GM23338 (cell line): ENCODE results near the gene CERS1. TPM values are rescaled to one million over a fixed set of nuclear protein-coding genes. Genes with fewer than 3 reads are reported as not detected.

Experiments
- ATAC-seq: fragments of 200-7000 bp; cut with Tn5 transposase; 3 replicates; pipeline ENCODE4 v1.9.1; 2020
- DNase-seq: peaks from one replicate; pipeline ENCODE4 v3.0.0-alpha.2; 2015; ENCODE audit warnings: low spot score
- H2AFZ ChIP-seq: fragments of 200-600 bp; sonication (generic); 2 replicates; pipeline ENCODE4 v1.8.0; 2016; ENCODE audit warnings: antibody characterized with exemption, mild to moderate bottlenecking, moderate library complexity
- H3F3A ChIP-seq: fragments of 200-600 bp; sonication (generic); replicated peaks from 2 replicates; pipeline ENCODE4 v1.8.0; 2017; ENCODE audit warnings: antibody characterized with exemption, mixed run types, low read depth
- H3K27ac ChIP-seq: fragments of 200-600 bp; sonication (generic); 2 replicates; pipeline ENCODE4 v1.6.1; 2016; ENCODE audit warnings: low read depth
- H3K27me3 ChIP-seq: fragments of 200-600 bp; sonication (generic); 2 replicates; pipeline ENCODE4 v1.8.0; 2016; ENCODE audit warnings: mild to moderate bottlenecking, mixed run types, moderate library complexity; ENCODE audit not compliant: insufficient read depth
- H3K36me3 ChIP-seq: fragments of 200-600 bp; sonication (generic); 2 replicates; pipeline ENCODE4 v1.8.0; 2016; ENCODE audit warnings: mild to moderate bottlenecking; ENCODE audit not compliant: insufficient read depth
- H3K4me1 ChIP-seq: fragments of 200-600 bp; sonication (generic); 2 replicates; pipeline ENCODE4 v1.8.0; 2016; ENCODE audit warnings: mild to moderate bottlenecking, moderate library complexity; ENCODE audit not compliant: insufficient read depth
- H3K4me2 ChIP-seq: fragments of 200-600 bp; sonication (generic); 2 replicates; pipeline ENCODE4 v1.7.1; 2017; ENCODE audit warnings: mixed run types
- H3K4me3 ChIP-seq: fragments of 200-600 bp; sonication (generic); 2 replicates; pipeline ENCODE4 v1.6.1; 2016; ENCODE audit warnings: mixed run types
- H3K79me2 ChIP-seq: fragments of 200-600 bp; sonication (generic); replicated peaks from 2 replicates; pipeline ENCODE4 v1.8.0; 2017; ENCODE audit warnings: mild to moderate bottlenecking; ENCODE audit not compliant: insufficient read depth
- H3K9me2 ChIP-seq: fragments of 200-600 bp; sonication (generic); 2 replicates; pipeline ENCODE4 v1.8.0; 2017; ENCODE audit not compliant: insufficient read depth
- H4K20me1 ChIP-seq: fragments of 200-600 bp; sonication (generic); replicated peaks from 2 replicates; pipeline ENCODE4 v1.8.0; 2017; ENCODE audit warnings: mild to moderate bottlenecking; ENCODE audit not compliant: insufficient read depth
- H3K27ac Mint-ChIP-seq: 2 replicates; pipeline ENCODE4 v1.8.0; 2020; ENCODE audit warnings: inconsistent platforms, mild to moderate bottlenecking, moderate library complexity, mixed read lengths
- H3K27me3 Mint-ChIP-seq: 3 replicates; pipeline ENCODE4 v1.8.0; 2022; ENCODE audit warnings: low read depth, mild to moderate bottlenecking, moderate library complexity, mixed read lengths, inconsistent platforms; ENCODE audit not compliant: insufficient read depth, poor library complexity
- H3K36me3 Mint-ChIP-seq: 3 replicates; pipeline ENCODE4 v1.8.0; 2021; ENCODE audit warnings: low read depth, mild to moderate bottlenecking, inconsistent platforms, moderate library complexity, mixed read lengths
- H3K4me1 Mint-ChIP-seq: 3 replicates; pipeline ENCODE4 v1.8.0; 2020; ENCODE audit warnings: mild to moderate bottlenecking, inconsistent platforms, mixed read lengths
- H3K4me3 Mint-ChIP-seq: 3 replicates; pipeline ENCODE4 v1.8.0; 2021; ENCODE audit warnings: moderate library complexity, mild to moderate bottlenecking, inconsistent platforms, mixed read lengths
- H3K9me3 Mint-ChIP-seq: 3 replicates; pipeline ENCODE4 v1.8.0; 2020; ENCODE audit warnings: moderate library complexity, mild to moderate bottlenecking, inconsistent platforms, mixed read lengths
- CREB1 ChIP-seq: fragments of 250-450 bp; sonication (Bioruptor Pico); IDR thresholded peaks from 2 replicates; pipeline ENCODE4 v1.5.0; 2020; ENCODE audit warnings: low read depth, mild to moderate bottlenecking, moderate library complexity
- CTCF ChIP-seq, 2 experiments: fragments of 200-600 bp in 1 of 2; sonication (generic) in 1 of 2; conservative IDR thresholded peaks; 2 replicates each; pipeline versions ENCODE4 v1.5.1 to v1.6.1; 2016 to 2017; ENCODE audit warnings: antibody characterized with exemption in 2 of 2, low read depth in 2 of 2, mild to moderate bottlenecking in 2 of 2, moderate library complexity in 1 of 2
- ETS1 ChIP-seq: IDR thresholded peaks from 2 replicates; pipeline ENCODE4 v1.6.1; 2016; ENCODE audit warnings: antibody characterized with exemption
- EZH2 ChIP-seq: fragments of 200-600 bp; sonication (generic); IDR thresholded peaks from one replicate; pipeline ENCODE4 v1.8.0; 2017; ENCODE audit warnings: antibody characterized with exemption, mild to moderate bottlenecking, low read depth; ENCODE audit not compliant: unreplicated experiment
- EZH2phosphoT487 ChIP-seq: fragments of 200-600 bp; sonication (generic); IDR thresholded peaks from one replicate; pipeline ENCODE4 v1.8.1; 2018; ENCODE audit warnings: antibody characterized with exemption; ENCODE audit not compliant: unreplicated experiment
- NANOG ChIP-seq: IDR thresholded peaks from 2 replicates; pipeline ENCODE4 v1.6.1; 2016; ENCODE audit warnings: antibody characterized with exemption, borderline replicate concordance
- POLR2AphosphoS5 ChIP-seq: IDR thresholded peaks from 2 replicates; pipeline ENCODE4 v1.6.1; 2016; ENCODE audit warnings: antibody characterized with exemption, low read depth
- REST ChIP-seq: IDR thresholded peaks from one replicate; pipeline ENCODE4 v1.6.1; 2018; ENCODE audit warnings: antibody characterized with exemption; ENCODE audit not compliant: unreplicated experiment
- STAT1 ChIP-seq: IDR thresholded peaks from one replicate; pipeline ENCODE4 v1.6.1; 2016; ENCODE audit warnings: antibody characterized with exemption; ENCODE audit not compliant: unreplicated experiment
- ZNF114 ChIP-seq: fragments of 250-450 bp; sonication (Bioruptor Pico); IDR thresholded peaks from 2 replicates; pipeline ENCODE4 v1.5.0; 2020; ENCODE audit warnings: mild to moderate bottlenecking, moderate library complexity
- ZNF331 ChIP-seq: fragments of 250-450 bp; sonication (Bioruptor Pico); IDR thresholded peaks from 2 replicates; pipeline ENCODE4 v1.5.0; 2020; ENCODE audit warnings: low read depth, mild to moderate bottlenecking, moderate library complexity
- ZNF462 ChIP-seq: fragments of 250-450 bp; sonication (Bioruptor Pico); IDR thresholded peaks from 2 replicates; pipeline ENCODE4 v1.5.0; 2020; ENCODE audit warnings: mild to moderate bottlenecking, moderate library complexity
- polyA plus RNA-seq: library from polyadenylated mRNA; unstranded; fragments of >200 nt; fragmentation: Nextera tagmentation; extraction: Ambion mirVana; gene quantifications from 2 replicates; pipeline ENCODE4 v1.2.1, GENCODE V29; 2016
- total RNA-seq: library from RNA; depleted of rRNA; stranded (reverse); fragments of >200 nt; shearing (Covaris generic); gene quantifications from 2 replicates; pipeline ENCODE4 v1.2.3, GENCODE V29; 2014

Gene CERS1
- total and polyA plus RNA-seq, 2 experiments from 2014 or later, result 11.1 to 12.2 TPM

- H3K9me3 Mint-ChIP-seq, result no peaks in the 10 kb centered on the region; the same call in 2 of the 3 replicates
- no peak overlapping the region for H2AFZ ChIP-seq
- H3K36me3 Mint-ChIP-seq, result peaks cover 44% of the 10 kb centered on the region
- peak overlapping the region; percentile 89 for H3K4me3 Mint-ChIP-seq
- TF ChIP-seq ZNF331 (CRISPR knock-in tag) (no peak), EZH2phosphoT487 (no peak), REST (no peak), CTCF (conservative IDR thresholded peaks at IDR 0.05; ENCODE audit: low read depth in 2 of 2) (no peak), EZH2 (no peak), CREB1 (no peak), ETS1 (no peak), ZNF114 (CRISPR knock-in tag) (no peak), STAT1 (no peak), NANOG (no peak), ZNF462 (no peak), POLR2AphosphoS5 (no peak)
- H4K20me1 ChIP-seq, result peaks cover 64% of the 10 kb centered on the region
- H3K4me1 ChIP-seq, result peaks cover 31% of the 10 kb centered on the region
- DNase-seq (no peak), ATAC-seq (no peak)
- H3K27me3 Mint-ChIP-seq, result peaks cover 20% of the 10 kb centered on the region
- 0 out of 2 replicates have a peak, but pooled peaks cover 4% of the 10 kb centered on the region for H3F3A ChIP-seq
- H3K4me2 ChIP-seq, result peak overlapping the region; percentile 99
- H3K27ac ChIP-seq, result no peak overlapping the region
- H3K36me3 ChIP-seq, result 0 out of 2 replicates have a peak, but pooled peaks cover 10% of the 10 kb centered on the region
- no peaks in the 10 kb centered on the region for H3K27me3 ChIP-seq
- H3K4me3 ChIP-seq, result peak overlapping the region; percentile 89
- H3K27ac Mint-ChIP-seq, result no peak overlapping the region
- H3K79me2 ChIP-seq, result peaks cover 72% of the 10 kb centered on the region
- no peaks in the 10 kb centered on the region for H3K9me2 ChIP-seq
- H3K4me1 Mint-ChIP-seq, result peaks cover 37% of the 10 kb centered on the region
These were observed 61.3 kb downstream of the CERS1 start for GRCh38 chr19:18834644-18834984.
